Heart left ventricle (tissue), 16 donors: ENCODE data around the gene BNIPL. TPM values are rescaled to one million over a fixed set of nuclear protein-coding genes. Genes with fewer than 3 reads are reported as not detected.

Experiments
- ATAC-seq, 4 donors: fragments of 200-7000 bp; cut with Tn5 transposase; one replicate each; pipeline ENCODE4 v1.9.1; 2020 to 2022; ENCODE audit warnings: moderate library complexity in 4 of 4, mild to moderate bottlenecking in 3 of 4, moderate number of reproducible peaks in 1 of 4
- DNase-seq, 5 donors: peaks; one replicate each; pipeline ENCODE4 v3.0.0-alpha.2; 2020
- H3K27ac ChIP-seq, 12 donors: fragments of 200-600 bp; sonication (generic) in 4 of 12; one replicate each; pipeline versions ENCODE4 v1.5.0 to v1.8.0; 2016 to 2022; ENCODE audit warnings: mild to moderate bottlenecking in 2 of 12
- H3K27me3 ChIP-seq, 9 donors: fragments of 200-600 bp; sonication (generic) in 2 of 9; one replicate each; pipeline versions ENCODE4 v1.5.1 to v1.8.0; 2016 to 2022; ENCODE audit warnings: mild to moderate bottlenecking in 3 of 9
- H3K36me3 ChIP-seq, 9 donors: fragments of 200-600 bp; sonication (generic) in 2 of 9; one replicate each; pipeline versions ENCODE4 v1.5.0 to v1.8.0; 2018 to 2022; ENCODE audit warnings: mild to moderate bottlenecking in 2 of 9
- H3K4me1 ChIP-seq, 12 donors: fragments of 200-600 bp; sonication (generic) in 4 of 12; one replicate each; pipeline versions ENCODE4 v1.5.0 to v1.8.0; 2016 to 2022; ENCODE audit warnings: mild to moderate bottlenecking in 3 of 12
- H3K4me3 ChIP-seq, 12 donors: fragments of 200-600 bp; sonication (generic) in 4 of 12; one replicate each; pipeline versions ENCODE4 v1.5.0 to v1.8.0; 2017 to 2022; ENCODE audit warnings: mild to moderate bottlenecking in 9 of 12, moderate library complexity in 4 of 12
- H3K9me3 ChIP-seq, 12 donors: fragments of 200-600 bp; sonication (generic) in 4 of 12; one replicate each; pipeline versions ENCODE4 v1.5.0 to v1.8.0; 2016 to 2022; ENCODE audit warnings: mild to moderate bottlenecking in 1 of 12
- CTCF ChIP-seq, 12 donors: fragments of 200-600 bp; sonication (generic) in 4 of 12; IDR thresholded peaks; one replicate each; pipeline versions ENCODE4 v1.5.0 to v1.8.0; 2018 to 2022; ENCODE audit warnings: antibody characterized with exemption in 12 of 12, mild to moderate bottlenecking in 5 of 12
- POLR2A ChIP-seq, 2 donors: fragments of 450-650 bp; IDR thresholded peaks; one replicate each; pipeline ENCODE4 v1.6.1; 2017; ENCODE audit warnings: antibody characterized with exemption in 2 of 2, mild to moderate bottlenecking in 2 of 2, moderate library complexity in 2 of 2
- WGBS, 4 donors: extraction: QIAGEN DNeasy Blood & Tissue Kit in 2 of 4; methylation state at CpG; one replicate each; pipeline versions ENCODE4 v1.1.5 to v1.1.7; 2013 to 2018; 5-methylcytosine and 5-hydroxymethylcytosine counted together
- intact Hi-C, 10 donors: fragments of 100-400 bp; cut with DNase I; formaldehyde crosslinking; loops; one replicate each; pipeline versions ENCODE4 v1.11.1 to v1.14.2; 2022
- polyA plus RNA-seq, 2 donors: library from polyadenylated mRNA; stranded (reverse); fragments of 200-250 nt; gene quantifications; one replicate each; pipeline ENCODE4 v1.2.3, GENCODE V29; 2013
- total RNA-seq, 9 donors: library from RNA; depleted of rRNA in 2 of 9; stranded (reverse); fragments of >200 nt in 2 of 9; fragmentation: NEBNext Ultra II Directional in 3 of 9; extraction: Animal tissue kit (Norgen Biotek cat#: 25700) in 3 of 9; gene quantifications; one replicate each; pipeline versions ENCODE4 v1.1.0 to v1.2.4, GENCODE V29; 2016 to 2023
- donor health status: ischemic (EF 13 %, LVEDD 7.1; RV severe dilation, severe dysfunction).
- donor health status: healthy with polysubstance abuse.
- donor health status: DM: no; HTN: yes; CAD: no.
- donor health status: DM: no; HTN: no; CAD: no.
- donor health status: ischemic (EF 25% LVEDD 6.9; RV normal size, moderate dysfunction).
- donor health status: ischemic (EF 25% LVEDD 5.7; RV mildly dilated, moderate dysfunction).
- donor health status: healthy.
- donor health status: DM: yes; HTN: yes; CAD: no.
- donor health status: ischemic (EF 35%, LVEDD 5.7; RV mildly dilated, moderate dysfunction).
- donor health status: nonischemic (EF 11% LVEDD 7.7; RV severe dilation, severe dysfunction).
- donor health status: DM: yes; HTN: yes; CAD: no.
- donor health status: PGD.
- donor health status: ischemic (EF 29% LVEDD 5.4; RV normal size, mild dysfunction).
- donor health status: nonischemic (EF 23%, LVEDD 6.1; RV moderate dilation, normal function).

The BNIPL gene
- total and polyA plus RNA-seq, 11 donors, result 0.07 to 0.65 (median 0.38) TPM; not detected in 2

DNA sequence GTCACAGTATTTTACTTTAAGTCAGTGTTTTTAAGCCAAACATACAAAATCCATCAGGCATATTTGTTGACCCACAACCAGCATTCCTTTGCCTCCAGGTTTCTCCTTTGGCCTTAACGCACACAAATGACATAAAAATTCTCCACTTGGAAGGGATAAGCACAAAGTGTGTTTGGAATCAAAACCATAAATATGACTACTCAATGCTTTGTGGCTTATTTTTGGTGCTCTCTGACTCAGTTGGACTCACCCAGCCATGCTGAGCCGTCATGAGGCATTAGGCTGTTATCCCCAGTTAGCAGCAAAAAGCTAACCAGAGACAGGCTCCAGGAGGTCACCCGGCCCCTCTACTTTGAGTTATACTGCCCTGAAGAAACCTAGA lies 27.2 kb upstream of the BNIPL start:
- intact Hi-C loops, result loop anchor here in 5 of 10 donors (5.0 kb wide), 4 partner anchors 38 to 138 kb away; partner anchors contain the start of genes CDC42SE1 (in 4 of the 5), C1orf56 (in 1 of the 5), GABPB2 (in 1 of the 5) and SEMA6C (in 1 of the 5)
- WGBS, 4 donors, result 34 to 58% (median 46%) methylated on average over 3 of the region's 3 CpGs
- H3K4me1 ChIP-seq, result peaks cover 9 to 85% (median 63%) of the 10 kb centered on the region in 12 donors

GRCh38 chr1:151009674-151010345 lies 26.6 kb upstream of the BNIPL start:
- TF ChIP-seq POLR2A (IDR thresholded peaks at IDR 0.05) (no peak), CTCF (IDR thresholded peaks at IDR 0.05) (no peak)
- peaks cover 6 to 82% (median 59%) of the 10 kb centered on the region in 12 donors for H3K4me1 ChIP-seq
- WGBS, 4 donors, result 94 to 97% (median 96%) methylated on average over 8 of the region's 8 CpGs
- H3K27me3 ChIP-seq, result no peaks in the 10 kb centered on the region
- H3K27ac ChIP-seq, result peak overlapping the region in 11 of 12 donors; percentile 89 to 96 (median 91)
- no peak for ATAC-seq
- H3K4me3 ChIP-seq, result peak overlapping the region in 8 of 12 donors; percentile 70 to 87 (median 78)
- H3K36me3 ChIP-seq, result peaks cover 0 to 7% (median 0%) of the 10 kb centered on the region in 9 donors
- DNase-seq, result no peak
- no peaks in the 10 kb centered on the region for H3K9me3 ChIP-seq
- intact Hi-C loops, result loop anchor here in 5 of 10 donors (5.0 kb wide), 4 partner anchors 37 to 137 kb away; partner anchors contain the start of genes CDC42SE1 (in 4 of the 5), C1orf56 (in 1 of the 5), GABPB2 (in 1 of the 5) and SEMA6C (in 1 of the 5)

More for the DNA sequence above, 27.2 kb upstream of the BNIPL start:
- no peaks in the 10 kb centered on the region for H3K9me3 ChIP-seq
- no peak for TF ChIP-seq POLR2A (IDR thresholded peaks at IDR 0.05)
- TF ChIP-seq CTCF (IDR thresholded peaks at IDR 0.05), result no peak
- no peaks in the 10 kb centered on the region for H3K27me3 ChIP-seq
- peaks cover 0 to 7% (median 0%) of the 10 kb centered on the region in 9 donors for H3K36me3 ChIP-seq
- peak overlapping the region; percentile 80 to 96 (median 90) for H3K27ac ChIP-seq
- DNase-seq, result no peak
- H3K4me3 ChIP-seq, result peak overlapping the region; percentile 35 to 87 (median 75)
- ATAC-seq, result no peak

- intact Hi-C loops, result no loop called here
- WGBS, 4 donors, result 88 to 92% (median 91%) methylated on average over 3 of the region's 3 CpGs
Observed at GRCh38 chr1:151010346-151010726, 26.1 kb upstream of the BNIPL start.

More at GRCh38 chr1:151010346-151010726, 26.1 kb upstream of the BNIPL start:
- Histone ChIP-seq H3K27me3 (no peaks in the 10 kb centered on the region), H3K36me3 (peaks cover 0 to 7% (median 0%) of the 10 kb centered on the region in 9 donors), H3K4me3 (no peak overlapping the region), H3K4me1 (peaks cover 6 to 77% (median 53%) of the 10 kb centered on the region in 12 donors), H3K9me3 (no peaks in the 10 kb centered on the region), H3K27ac (peak overlapping the region in 6 of 12 donors; percentile 1 to 94 (median 86))
- ATAC-seq (no peak), DNase-seq (no peak)
- no peak for TF ChIP-seq CTCF (IDR thresholded peaks at IDR 0.05)
- no peak for TF ChIP-seq POLR2A (IDR thresholded peaks at IDR 0.05)
